Astrocyte of the cerebellum (primary cell): ENCODE data around the gene UTS2B.

Source experiments
- DNase-seq: peaks from one replicate; pipeline ENCODE4 v3.0.0-alpha.2; 2011; ENCODE audit warnings: low read depth
- H3K4me3 ChIP-seq: 2 replicates; pipeline ENCODE4 v1.5.1; 2011; ENCODE audit warnings: mild to moderate bottlenecking, low read depth, low read length, moderate library complexity
- in situ Hi-C: cut with HindIII; loops from 2 replicates; pipeline ENCODE4 v1.10.0; 2017; ENCODE audit warnings: low sequenced_read_pairs
- TF ChIP-seq, protein P1 (sequence below): IDR thresholded peaks from 2 replicates; pipeline ENCODE4 v1.5.1; 2012; ENCODE audit warnings: low read length, low read depth, moderate library complexity, mild to moderate bottlenecking; ENCODE audit errors: missing control alignments

UTS2B gene

DNA sequence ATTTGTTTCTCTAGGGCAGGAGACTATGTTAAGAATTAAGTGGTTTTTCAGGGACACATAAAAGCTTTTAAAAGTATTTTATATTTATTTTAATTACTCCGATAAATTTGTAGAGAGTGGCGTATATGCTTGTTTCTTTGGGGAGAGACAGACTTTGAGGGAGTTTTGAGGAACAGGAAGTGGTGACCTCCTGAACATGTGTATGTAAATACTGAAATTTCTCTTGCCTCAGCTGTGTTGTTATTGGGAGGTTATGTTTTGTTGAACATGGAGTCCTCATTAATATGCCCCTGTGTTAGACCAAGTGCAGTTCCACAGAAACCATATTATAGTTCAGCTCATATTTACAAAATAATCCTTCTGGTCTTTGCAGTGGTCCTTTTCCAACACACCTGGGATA is 41.8 kb upstream of the UTS2B start:
- in situ Hi-C loops: no loop called here
- TF ChIP-seq, protein P1, sequence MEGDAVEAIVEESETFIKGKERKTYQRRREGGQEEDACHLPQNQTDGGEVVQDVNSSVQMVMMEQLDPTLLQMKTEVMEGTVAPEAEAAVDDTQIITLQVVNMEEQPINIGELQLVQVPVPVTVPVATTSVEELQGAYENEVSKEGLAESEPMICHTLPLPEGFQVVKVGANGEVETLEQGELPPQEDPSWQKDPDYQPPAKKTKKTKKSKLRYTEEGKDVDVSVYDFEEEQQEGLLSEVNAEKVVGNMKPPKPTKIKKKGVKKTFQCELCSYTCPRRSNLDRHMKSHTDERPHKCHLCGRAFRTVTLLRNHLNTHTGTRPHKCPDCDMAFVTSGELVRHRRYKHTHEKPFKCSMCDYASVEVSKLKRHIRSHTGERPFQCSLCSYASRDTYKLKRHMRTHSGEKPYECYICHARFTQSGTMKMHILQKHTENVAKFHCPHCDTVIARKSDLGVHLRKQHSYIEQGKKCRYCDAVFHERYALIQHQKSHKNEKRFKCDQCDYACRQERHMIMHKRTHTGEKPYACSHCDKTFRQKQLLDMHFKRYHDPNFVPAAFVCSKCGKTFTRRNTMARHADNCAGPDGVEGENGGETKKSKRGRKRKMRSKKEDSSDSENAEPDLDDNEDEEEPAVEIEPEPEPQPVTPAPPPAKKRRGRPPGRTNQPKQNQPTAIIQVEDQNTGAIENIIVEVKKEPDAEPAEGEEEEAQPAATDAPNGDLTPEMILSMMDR: no peak
- H3K4me3 ChIP-seq: no peak overlapping the region
- DNase-seq: no peak

GRCh38 chr3:191369616-191370010 is 39.3 kb upstream of the UTS2B start:
- no peak overlapping the region for H3K4me3 ChIP-seq
- in situ Hi-C loops: no loop called here
- DNase-seq: no peak
- TF ChIP-seq, protein P1: no peak

GRCh38 chr3:191368755-191369615 is 38.7 kb upstream of the UTS2B start:
- no peak overlapping the region for H3K4me3 ChIP-seq
- in situ Hi-C loops: no loop called here
- no peak for DNase-seq
- TF ChIP-seq, protein P1: no peak

DNA sequence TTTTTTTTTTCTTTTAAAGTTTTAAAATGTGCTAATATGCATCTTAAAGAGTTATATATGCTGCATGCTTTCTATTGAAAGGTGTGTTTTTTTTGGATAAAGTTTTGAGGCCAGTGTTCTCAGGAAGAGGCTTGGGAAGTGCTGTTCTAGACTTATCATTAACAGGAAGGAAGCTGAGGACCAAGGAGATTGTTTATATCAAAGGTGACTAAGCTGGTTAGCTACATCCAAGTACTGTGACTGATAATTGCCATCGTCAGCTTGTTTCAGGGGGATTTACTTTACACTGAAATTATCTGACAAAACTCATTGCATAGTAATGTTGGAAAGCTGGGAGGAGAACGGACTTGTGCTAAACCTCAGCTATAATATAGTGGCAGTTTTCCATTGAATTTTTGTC is 36.3 kb upstream of the UTS2B start:
- TF ChIP-seq, protein P1: no peak
- in situ Hi-C loops: no loop called here
- H3K4me3 ChIP-seq: no peak overlapping the region
- DNase-seq: no peak

GRCh38 chr3:191363221-191363620 is 32.9 kb upstream of the UTS2B start:
- H3K4me3 ChIP-seq: no peak overlapping the region
- TF ChIP-seq, protein P1: no peak
- in situ Hi-C loops: no loop called here
- no peak for DNase-seq

GRCh38 chr3:191362524-191363090 is 32.3 kb upstream of the UTS2B start:
- in situ Hi-C loops: no loop called here
- no peak overlapping the region for H3K4me3 ChIP-seq
- no peak for DNase-seq
- TF ChIP-seq, protein P1: no peak
